GM21825 (cell line): Measurements from ENCODE around the gene CMTM7.
A peak's percentile ranks its signal among the peaks of the same experiment; 100 is the strongest.
"Not testable (repeated sequence)": the region's sequence is repeated elsewhere in the genome, so short reads cannot be mapped to it uniquely, and the experiment has no call there.

ENCODE experiments used
- ATAC-seq: cut with Tn5 transposase; IDR thresholded peaks from one replicate; pipeline ENCODE4 v1.9.1; 2021; ENCODE audit warnings: mild to moderate bottlenecking, moderate library complexity; ENCODE audit not compliant: unreplicated experiment

CMTM7 gene

GRCh38 chr3:32455609-32456428, 64.2 kb downstream of the CMTM7 start:
- ATAC-seq: no peak

- no peak for ATAC-seq
Measured at GRCh38 chr3:32456429-32457130, 64.9 kb downstream of the CMTM7 start.

GRCh38 chr3:32457971-32458471, 66.4 kb downstream of the CMTM7 start:
- ATAC-seq: no peak

GRCh38 chr3:32459450-32459849, 67.8 kb downstream of the CMTM7 start:
- ATAC-seq: no peak

- ATAC-seq: peak; percentile 76
Measured at GRCh38 chr3:32460031-32460749, 68.5 kb downstream of the CMTM7 start.

GRCh38 chr3:32460817-32461496, 69.3 kb downstream of the CMTM7 start:
- ATAC-seq: not testable (repeated sequence)

GRCh38 chr3:32462191-32462986, 70.7 kb downstream of the CMTM7 start:
- not testable (repeated sequence) for ATAC-seq

GRCh38 chr3:32463415-32463814, 71.8 kb downstream of the CMTM7 start:
- ATAC-seq: not testable (repeated sequence)

- ATAC-seq: not testable (repeated sequence)
Measured at GRCh38 chr3:32464726-32465125, 73.1 kb downstream of the CMTM7 start.

- not testable (repeated sequence) for ATAC-seq
Measured at GRCh38 chr3:32466808-32467207, 75.2 kb downstream of the CMTM7 start.

GRCh38 chr3:32467333-32468070, 75.8 kb downstream of the CMTM7 start:
- ATAC-seq: peak; percentile 66

GRCh38 chr3:32469151-32469874, 77.7 kb downstream of the CMTM7 start:
- ATAC-seq: peak; percentile 35

GRCh38 chr3:32470362-32470761, 78.7 kb downstream of the CMTM7 start:
- ATAC-seq: no peak

- no peak for ATAC-seq
Measured at GRCh38 chr3:32471246-32471645, 79.6 kb downstream of the CMTM7 start.

- not testable (repeated sequence) for ATAC-seq
Measured at GRCh38 chr3:32472151-32472550, 80.5 kb downstream of the CMTM7 start.

GRCh38 chr3:32474201-32474600, 82.5 kb downstream of the CMTM7 start:
- ATAC-seq: no peak

- ATAC-seq: no peak
Measured at GRCh38 chr3:32480604-32481003, 89.0 kb downstream of the CMTM7 start.

GRCh38 chr3:32481791-32482631, 90.4 kb downstream of the CMTM7 start:
- no peak for ATAC-seq
